K562 (cell line): ENCODE data around the gene TNNT1. TPM values are rescaled to one million over a fixed set of nuclear protein-coding genes. Genes with fewer than 3 reads are reported as not detected.

Experiments
- FOSL1 ChIP-seq: fragments of 200-800 bp; sonication (Bioruptor generic); conservative IDR thresholded peaks from 2 replicates; pipeline ENCODE4 v1.6.1; 2016; ENCODE audit warnings: missing genetic modification characterization, missing compliant biosample characterization
- FOXJ3 ChIP-seq: sonication (generic); formaldehyde crosslinking; IDR thresholded peaks from 2 replicates; pipeline ENCODE4 v1.4.0; 2020; ENCODE audit warnings: mild to moderate bottlenecking, missing genetic modification reagents
- FOXM1 ChIP-seq, 2 experiments: fragments of 450-650 bp in 1 of 2; sonication (generic) in 1 of 2; formaldehyde crosslinking in 1 of 2; IDR thresholded peaks; 2 replicates each; pipeline versions ENCODE4 v1.6.1 to v1.9.0; 2017 to 2022; ENCODE audit warnings: low read depth in 2 of 2, mild to moderate bottlenecking in 2 of 2, missing genetic modification reagents in 1 of 2, moderate library complexity in 1 of 2
- LCOR ChIP-seq: sonication (generic); formaldehyde crosslinking; IDR thresholded peaks from 2 replicates; pipeline ENCODE4 v1.8.0; 2022; ENCODE audit warnings: mild to moderate bottlenecking, missing genetic modification reagents
- MIER1 ChIP-seq: fragments of 450-650 bp; IDR thresholded peaks from 2 replicates; pipeline ENCODE4 v1.6.1; 2016; ENCODE audit warnings: antibody characterized with exemption, mild to moderate bottlenecking, low read depth
- NKRF ChIP-seq: fragments of 450-650 bp; IDR thresholded peaks from 2 replicates; pipeline ENCODE4 v1.6.1; 2016; ENCODE audit warnings: borderline replicate concordance
- NR3C1 ChIP-seq: sonication (generic); formaldehyde crosslinking; IDR thresholded peaks from 2 replicates; pipeline ENCODE4 v1.8.1; 2022; ENCODE audit warnings: missing genetic modification reagents
- PCBP1 ChIP-seq: fragments of 200-400 bp; formaldehyde crosslinking; IDR thresholded peaks from 2 replicates; pipeline ENCODE4 v1.6.1; 2018; ENCODE audit warnings: mild to moderate bottlenecking, low read depth, low read length; ENCODE audit not compliant: poor library complexity, severe bottlenecking
- RCOR1 ChIP-seq, 2 experiments: IDR thresholded peaks; 2 replicates each; pipeline ENCODE4 v1.6.1; 2012; ENCODE audit warnings: low read depth in 2 of 2, low read length in 2 of 2, borderline replicate concordance in 1 of 2, improper control_type of control experiment in 1 of 2
- SAFB ChIP-seq: fragments of 200-400 bp; formaldehyde crosslinking; IDR thresholded peaks from 2 replicates; pipeline ENCODE4 v1.6.1; 2017; ENCODE audit warnings: low read depth, low read length, borderline replicate concordance
- YY1 ChIP-seq, 3 experiments: IDR thresholded peaks; 2 replicates each; pipeline ENCODE4 v1.6.1; 2011; ENCODE audit warnings: low read length in 2 of 3, mild to moderate bottlenecking in 2 of 3, moderate library complexity in 2 of 3, borderline replicate concordance in 1 of 3, control low read depth in 1 of 3, low read depth in 1 of 3; ENCODE audit not compliant: insufficient read depth in 3 of 3, insufficient replicate concordance in 2 of 3, control insufficient read depth in 1 of 3, insufficient read length in 1 of 3; ENCODE audit errors: extremely low read depth in 1 of 3
- ZNF232 ChIP-seq: sonication (generic); formaldehyde crosslinking; IDR thresholded peaks from 2 replicates; pipeline ENCODE4 v1.8.0; 2022; ENCODE audit warnings: mild to moderate bottlenecking, missing genetic modification reagents
- polyA plus RNA-seq, 8 experiments: library from polyadenylated mRNA; depleted of rRNA in 4 of 8; stranded (reverse) in 5 of 8; unstranded in 3 of 8; fragments of >200 nt; fragmentation: Nextera tagmentation in 2 of 8; fragmentation: Illumina TruSeq in 1 of 8; extraction: Ambion mirVana in 2 of 8; extraction: Trizol in 1 of 8; gene quantifications; 2 replicates each; pipeline versions ENCODE4 v1.2.1 to v1.2.3, GENCODE V29; 2011 to 2014; ENCODE audit warnings: inconsistent platforms in 1 of 8, missing spikeins in 1 of 8
- total RNA-seq, 7 experiments: library from RNA; depleted of rRNA in 6 of 7; stranded (reverse); fragments of >200 nt in 6 of 7; fragmentation: Illumina TruSeq in 2 of 7; extraction: Trizol in 2 of 7; gene quantifications; 2 replicates each; pipeline versions ENCODE4 v1.2.1 to v1.2.3, GENCODE V29; 2011 to 2021; ENCODE audit warnings: low replicate concordance in 1 of 7
- TF ChIP-seq, protein P1 (sequence below), 3 experiments: fragments of 200-800 bp in 1 of 3; sonication (Bioruptor generic) in 1 of 3; sonication (generic) in 1 of 3; formaldehyde crosslinking in 1 of 3; IDR thresholded peaks; 2 replicates each; pipeline versions ENCODE4 v1.6.1 to v1.8.0; 2016 to 2022; ENCODE audit warnings: mild to moderate bottlenecking in 2 of 3, missing compliant biosample characterization in 2 of 3, missing genetic modification characterization in 2 of 3, missing genetic modification reagents in 1 of 3
- TF ChIP-seq, protein P2 (sequence below): IDR thresholded peaks from 3 replicates; pipeline ENCODE4 v1.6.1; 2011; ENCODE audit warnings: borderline replicate concordance, mild to moderate bottlenecking, moderate library complexity; ENCODE audit not compliant: insufficient read length; ENCODE audit errors: extremely low read depth
- TF ChIP-seq, protein P3 (sequence below): fragments of 450-650 bp; conservative IDR thresholded peaks from 2 replicates; pipeline ENCODE4 v1.6.1; 2016; ENCODE audit warnings: missing genetic modification characterization, low read depth, mild to moderate bottlenecking, control low read depth, missing compliant biosample characterization

TNNT1 gene
- total and polyA plus RNA-seq, 9 of the 15 experiments (the other 6 are each of a cell fraction or from before 2014, with no cell fraction given), result 31.8 to 390 (median 227) TPM

DNA sequence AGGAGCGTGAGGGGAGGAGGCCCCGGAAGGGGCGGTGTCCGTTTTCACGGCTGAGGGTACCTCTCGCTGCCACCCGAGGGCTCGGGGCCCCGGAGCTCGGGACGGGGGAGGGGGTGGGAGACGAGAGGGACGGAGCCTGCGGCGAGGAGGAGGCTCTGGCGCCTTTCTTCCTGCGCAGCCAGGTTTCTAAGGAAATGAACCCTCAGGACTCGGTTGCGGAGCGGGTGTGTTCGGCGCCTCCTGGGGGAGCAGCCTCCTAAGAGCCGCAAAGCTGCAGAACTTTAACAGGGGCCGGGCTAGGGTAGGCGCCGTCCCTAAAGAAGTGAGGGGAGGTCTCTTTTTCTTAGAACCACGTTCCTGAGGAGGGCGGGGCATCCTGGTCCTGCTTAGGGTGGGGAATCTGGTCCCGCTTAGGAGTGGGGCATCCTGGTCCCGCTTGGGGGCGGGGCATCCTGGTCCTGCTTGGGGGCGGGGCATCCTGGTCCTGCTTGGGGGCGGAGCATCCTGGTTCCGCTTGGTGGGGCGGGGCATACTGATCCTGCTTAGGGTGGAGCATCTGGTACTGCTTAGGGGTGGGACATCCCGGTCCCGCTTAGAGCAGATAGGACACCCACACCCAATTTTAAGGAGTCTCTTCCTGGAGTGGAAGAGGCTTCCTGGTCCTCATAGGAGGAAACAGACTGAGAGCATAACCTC, 24.9 kb upstream of the TNNT1 start (continued):
- no peak for TF ChIP-seq FOXM1 (IDR thresholded peaks at IDR 0.05; ENCODE audit: low read depth)
- TF ChIP-seq FOXM1 (CRISPR knock-in tag; IDR thresholded peaks at IDR 0.05; ENCODE audit: low read depth), result no peak
- no peak for TF ChIP-seq LCOR
- TF ChIP-seq, protein P1, sequence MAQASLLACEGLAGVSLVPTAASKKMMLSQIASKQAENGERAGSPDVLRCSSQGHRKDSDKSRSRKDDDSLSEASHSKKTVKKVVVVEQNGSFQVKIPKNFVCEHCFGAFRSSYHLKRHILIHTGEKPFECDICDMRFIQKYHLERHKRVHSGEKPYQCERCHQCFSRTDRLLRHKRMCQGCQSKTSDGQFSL (CRISPR knock-in tag; IDR thresholded peaks at IDR 0.05), result peak; percentile 37; the same call in 1 of the 2 replicates
- TF ChIP-seq, protein P1 (tag; IDR thresholded peaks at IDR 0.05), result no peak
- no peak for TF ChIP-seq FOSL1
- TF ChIP-seq, protein P2, sequence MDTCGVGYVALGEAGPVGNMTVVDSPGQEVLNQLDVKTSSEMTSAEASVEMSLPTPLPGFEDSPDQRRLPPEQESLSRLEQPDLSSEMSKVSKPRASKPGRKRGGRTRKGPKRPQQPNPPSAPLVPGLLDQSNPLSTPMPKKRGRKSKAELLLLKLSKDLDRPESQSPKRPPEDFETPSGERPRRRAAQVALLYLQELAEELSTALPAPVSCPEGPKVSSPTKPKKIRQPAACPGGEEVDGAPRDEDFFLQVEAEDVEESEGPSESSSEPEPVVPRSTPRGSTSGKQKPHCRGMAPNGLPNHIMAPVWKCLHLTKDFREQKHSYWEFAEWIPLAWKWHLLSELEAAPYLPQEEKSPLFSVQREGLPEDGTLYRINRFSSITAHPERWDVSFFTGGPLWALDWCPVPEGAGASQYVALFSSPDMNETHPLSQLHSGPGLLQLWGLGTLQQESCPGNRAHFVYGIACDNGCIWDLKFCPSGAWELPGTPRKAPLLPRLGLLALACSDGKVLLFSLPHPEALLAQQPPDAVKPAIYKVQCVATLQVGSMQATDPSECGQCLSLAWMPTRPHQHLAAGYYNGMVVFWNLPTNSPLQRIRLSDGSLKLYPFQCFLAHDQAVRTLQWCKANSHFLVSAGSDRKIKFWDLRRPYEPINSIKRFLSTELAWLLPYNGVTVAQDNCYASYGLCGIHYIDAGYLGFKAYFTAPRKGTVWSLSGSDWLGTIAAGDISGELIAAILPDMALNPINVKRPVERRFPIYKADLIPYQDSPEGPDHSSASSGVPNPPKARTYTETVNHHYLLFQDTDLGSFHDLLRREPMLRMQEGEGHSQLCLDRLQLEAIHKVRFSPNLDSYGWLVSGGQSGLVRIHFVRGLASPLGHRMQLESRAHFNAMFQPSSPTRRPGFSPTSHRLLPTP, result no peak
- no peak for TF ChIP-seq SAFB
- TF ChIP-seq MIER1, result no peak
- TF ChIP-seq ZNF232 (CRISPR knock-in tag), result no peak
- no peak for TF ChIP-seq NKRF
- TF ChIP-seq, protein P3, sequence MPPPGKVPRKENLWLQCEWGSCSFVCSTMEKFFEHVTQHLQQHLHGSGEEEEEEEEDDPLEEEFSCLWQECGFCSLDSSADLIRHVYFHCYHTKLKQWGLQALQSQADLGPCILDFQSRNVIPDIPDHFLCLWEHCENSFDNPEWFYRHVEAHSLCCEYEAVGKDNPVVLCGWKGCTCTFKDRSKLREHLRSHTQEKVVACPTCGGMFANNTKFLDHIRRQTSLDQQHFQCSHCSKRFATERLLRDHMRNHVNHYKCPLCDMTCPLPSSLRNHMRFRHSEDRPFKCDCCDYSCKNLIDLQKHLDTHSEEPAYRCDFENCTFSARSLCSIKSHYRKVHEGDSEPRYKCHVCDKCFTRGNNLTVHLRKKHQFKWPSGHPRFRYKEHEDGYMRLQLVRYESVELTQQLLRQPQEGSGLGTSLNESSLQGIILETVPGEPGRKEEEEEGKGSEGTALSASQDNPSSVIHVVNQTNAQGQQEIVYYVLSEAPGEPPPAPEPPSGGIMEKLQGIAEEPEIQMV (tag), result no peak
- peak in 1 of 2 experiments; percentile 68; a peak in 1 of 4 replicates for TF ChIP-seq RCOR1 (IDR thresholded peaks at IDR 0.05; ENCODE audit: borderline replicate concordance in 1 of 2, low read depth in 2 of 2, low read length in 2 of 2)
- TF ChIP-seq FOXJ3 (CRISPR knock-in tag), result no peak
- TF ChIP-seq NR3C1 (CRISPR knock-in tag), result no peak
- TF ChIP-seq YY1 (IDR thresholded peaks at IDR 0.05; ENCODE audit: borderline replicate concordance in 1 of 3, control insufficient read depth in 1 of 3, extremely low read depth in 1 of 3, insufficient read depth in 3 of 3, insufficient read length in 1 of 3, insufficient replicate concordance in 2 of 3, low read depth in 1 of 3, low read length in 2 of 3), result no peak
- TF ChIP-seq PCBP1, result peak; percentile 48
